HG02610 (cell line): ENCODE measurements around the gene HSPBP1.
"Not testable (repeated sequence)": the region's sequence is repeated elsewhere in the genome, so short reads cannot be mapped to it uniquely, and the experiment has no call there.

ENCODE experiments used
- ATAC-seq: cut with Tn5 transposase; IDR thresholded peaks from one replicate; pipeline ENCODE4 v1.9.1; 2021; ENCODE audit warnings: mild to moderate bottlenecking, moderate library complexity; ENCODE audit not compliant: unreplicated experiment

The HSPBP1 gene

GRCh38 chr19:55279770-55280643 lies at the start of gene HSPBP1:
Gene HSPBP1, minus strand, starts transcription at chr19:55280110. Its CDS starts 502 bp downstream, at chr19:55279608.
- peak; percentile 74 for ATAC-seq

DNA sequence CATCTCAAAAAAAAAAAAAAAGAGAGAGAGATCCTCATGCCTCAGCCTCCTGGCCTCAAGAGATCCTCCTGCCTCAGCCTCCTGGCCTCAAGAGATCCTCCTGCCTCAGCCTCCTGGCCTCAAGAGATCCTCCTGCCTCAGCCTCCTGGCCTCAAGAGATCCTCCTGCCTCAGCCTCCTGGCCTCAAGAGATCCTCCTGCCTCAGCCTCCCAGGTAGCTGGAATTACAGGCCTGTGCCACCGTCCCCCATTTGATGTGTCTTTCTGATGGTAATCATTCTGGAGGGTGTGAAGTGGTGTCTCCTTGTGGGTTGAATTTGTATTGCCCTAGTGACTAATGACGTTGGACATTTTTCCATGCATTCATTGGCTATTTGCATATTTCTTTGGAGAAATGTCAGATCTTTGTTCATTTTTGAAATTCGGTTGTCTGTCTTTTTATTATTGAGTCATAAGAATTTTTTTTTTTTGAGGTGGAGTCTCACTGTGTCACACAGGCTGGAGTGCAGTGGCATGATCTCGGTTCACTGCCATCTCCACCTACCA lies 48.9 kb upstream of the HSPBP1 start:
- not testable (repeated sequence) for ATAC-seq

DNA sequence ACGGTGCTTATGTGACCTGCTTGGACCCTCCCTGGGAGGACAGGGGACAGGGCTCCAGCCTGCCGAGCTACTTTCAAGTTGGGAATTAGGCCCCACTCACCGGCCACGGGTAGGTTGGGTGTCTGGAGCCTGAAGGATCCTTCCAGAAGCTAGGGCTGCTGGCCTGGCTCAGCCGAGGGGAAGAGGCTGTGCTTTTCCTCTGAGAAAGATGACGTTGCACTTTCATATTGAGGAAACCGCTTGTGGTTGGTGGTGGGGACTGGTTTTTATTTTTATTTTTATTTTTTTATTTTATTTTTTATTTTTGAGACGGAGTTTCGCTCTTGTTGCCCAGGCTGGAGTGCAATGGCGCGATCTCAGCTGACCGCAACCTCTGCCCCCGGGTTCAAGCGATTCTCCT lies 45.3 kb upstream of the HSPBP1 start, which contains the start of gene TMEM150B:
Gene TMEM150B, minus strand, starts transcription at position 170 of the 400 bp plus-strand sequence. CDS start 4,305 bp downstream, outside the sequence.
- no peak for ATAC-seq

- no peak for ATAC-seq
These were observed 44.8 kb upstream of the HSPBP1 start for GRCh38 chr19:55324662-55325061.

- ATAC-seq: no peak
These were observed 42.4 kb upstream of the HSPBP1 start for GRCh38 chr19:55322204-55322885.

GRCh38 chr19:55321466-55322137 lies 41.7 kb upstream of the HSPBP1 start:
- no peak for ATAC-seq

DNA sequence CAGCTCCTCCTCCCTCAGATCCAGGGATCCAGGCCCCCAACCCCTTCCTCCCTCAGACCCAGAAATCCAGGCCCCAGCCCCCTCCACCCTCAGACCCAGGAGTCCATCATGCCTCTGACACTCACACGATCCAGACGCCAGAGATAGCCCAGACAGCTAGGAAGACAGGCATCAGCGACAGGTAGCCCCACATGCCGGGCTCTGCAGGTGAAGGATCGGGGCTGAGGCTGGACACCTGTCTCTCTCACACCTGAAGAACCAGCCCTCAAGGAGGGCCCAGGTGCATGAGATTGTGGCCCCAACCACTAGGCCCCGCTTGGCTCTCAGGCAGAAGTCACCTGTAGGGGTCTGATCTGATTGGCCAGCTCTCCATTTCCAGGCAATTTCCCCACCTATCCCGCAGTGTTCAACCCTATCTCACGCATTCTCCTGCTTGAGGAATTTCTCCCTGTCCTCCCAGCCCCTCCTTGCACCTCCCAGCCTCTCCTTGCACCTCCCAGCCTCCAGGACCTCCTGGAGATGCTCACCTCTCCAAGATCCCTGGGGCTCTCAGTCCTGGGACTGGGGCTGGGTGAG lies 41.0 kb upstream of the HSPBP1 start:
- no peak for ATAC-seq

DNA sequence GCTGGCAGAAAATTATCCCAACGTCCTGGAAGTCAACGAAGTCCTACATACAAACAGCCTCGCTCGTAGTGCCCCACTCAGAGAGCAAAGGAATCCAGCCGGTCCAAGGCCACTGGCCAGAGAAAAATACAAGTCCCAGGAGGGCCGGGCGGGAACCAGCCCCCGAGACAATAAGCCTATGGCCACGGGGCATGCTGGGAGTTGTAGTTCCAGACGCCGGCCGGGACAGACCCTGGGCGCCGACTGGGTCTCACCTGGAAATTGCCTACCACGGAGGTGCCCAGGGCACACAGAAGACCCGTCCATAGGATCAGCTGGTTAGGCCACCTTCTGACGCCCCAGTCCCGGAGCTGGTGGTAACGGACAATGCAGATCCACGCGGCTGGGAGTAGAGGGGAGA lies 39.9 kb upstream of the HSPBP1 start:
- no peak for ATAC-seq

DNA sequence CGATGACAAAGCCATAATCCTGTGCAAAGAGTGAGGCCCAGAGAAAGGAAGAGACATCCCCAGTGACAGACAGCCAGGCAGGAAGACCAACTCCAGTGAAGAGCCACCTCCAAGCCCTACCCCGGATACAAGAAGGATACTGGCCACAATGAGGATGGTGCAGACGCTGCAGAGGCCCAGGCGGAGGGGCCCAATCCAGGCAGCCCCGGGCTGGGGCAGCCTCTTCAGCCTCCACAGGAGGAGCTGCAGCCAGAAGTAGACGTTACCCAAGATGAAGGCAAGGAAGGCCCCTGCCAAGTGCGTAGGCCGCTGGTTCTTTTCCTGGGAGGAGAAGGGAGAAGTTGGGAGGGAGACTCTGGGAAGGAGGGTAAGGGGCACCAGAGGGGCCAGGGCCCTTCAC lies 36.7 kb upstream of the HSPBP1 start:
- ATAC-seq: no peak

DNA sequence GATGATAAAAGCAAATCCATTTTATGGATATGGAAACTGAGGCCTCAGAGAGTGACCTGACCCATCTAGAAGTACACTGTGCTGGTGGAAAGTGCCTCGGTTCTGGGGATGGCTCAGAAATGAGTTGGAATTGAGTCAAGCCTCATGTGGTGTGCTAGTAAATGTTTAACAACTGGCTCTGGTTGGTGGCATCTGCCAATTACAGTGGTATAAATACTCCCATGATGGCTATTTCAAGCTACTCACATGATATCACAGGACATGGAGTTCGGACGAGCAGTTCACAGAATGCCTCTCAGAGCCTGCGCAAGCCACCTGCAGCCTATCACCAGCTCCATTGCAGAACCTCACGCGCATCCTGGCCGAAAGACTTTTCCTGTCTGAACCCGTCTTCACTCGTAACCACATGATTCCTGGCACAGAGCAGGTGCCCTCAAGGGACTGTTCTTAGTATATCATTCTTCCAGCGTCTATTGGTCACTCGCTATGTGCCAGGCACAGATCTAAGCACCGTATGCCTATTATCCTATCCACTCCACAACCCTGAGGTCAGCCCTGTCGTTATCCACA lies 36.1 kb upstream of the HSPBP1 start:
- no peak for ATAC-seq

- ATAC-seq: no peak
These were observed 34.5 kb upstream of the HSPBP1 start for GRCh38 chr19:55314396-55314795.

DNA sequence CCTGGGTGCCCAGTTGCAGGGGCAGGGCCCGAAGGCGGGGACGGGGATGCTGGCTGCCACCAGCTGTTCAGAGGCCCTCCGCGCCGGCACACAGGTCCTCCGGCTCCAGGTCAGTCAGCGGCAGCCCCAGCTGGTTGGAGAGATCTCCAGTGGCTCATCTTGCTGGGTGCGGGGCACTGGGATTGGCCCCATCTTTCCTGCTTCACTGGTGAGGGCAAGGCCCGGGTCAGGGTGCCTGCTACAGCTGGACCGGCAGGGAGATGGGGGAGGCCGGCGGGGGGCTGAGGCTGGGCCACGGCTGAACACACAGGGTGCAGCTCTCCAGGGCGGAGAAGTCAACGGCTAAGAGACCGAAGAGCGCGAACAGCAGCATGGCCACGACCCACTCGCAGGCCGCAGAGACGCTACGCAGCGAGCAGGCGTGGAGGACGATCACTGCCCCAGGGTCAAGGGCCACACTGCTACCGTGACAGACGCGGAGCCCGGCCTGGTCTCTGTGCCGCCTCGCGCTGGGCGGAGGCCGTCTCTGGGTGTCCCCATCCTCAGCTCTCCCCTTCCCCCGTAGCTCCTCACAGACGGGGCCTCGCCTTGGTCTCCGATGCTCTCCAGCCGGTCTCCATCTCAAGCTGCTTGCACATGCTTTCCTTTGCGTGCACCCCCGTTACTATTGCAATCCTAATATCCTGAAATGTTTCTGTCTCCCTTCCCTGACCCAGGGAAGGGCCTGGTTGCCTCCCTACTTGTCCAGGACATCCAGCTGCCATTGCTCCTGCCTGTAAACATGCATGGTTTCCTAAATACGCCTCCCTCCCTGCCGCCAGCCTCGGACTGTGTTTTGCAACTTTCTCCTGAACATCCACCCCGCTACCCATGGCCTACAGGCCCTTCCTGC lies 33.0 kb upstream of the HSPBP1 start:
- ATAC-seq: no peak

DNA sequence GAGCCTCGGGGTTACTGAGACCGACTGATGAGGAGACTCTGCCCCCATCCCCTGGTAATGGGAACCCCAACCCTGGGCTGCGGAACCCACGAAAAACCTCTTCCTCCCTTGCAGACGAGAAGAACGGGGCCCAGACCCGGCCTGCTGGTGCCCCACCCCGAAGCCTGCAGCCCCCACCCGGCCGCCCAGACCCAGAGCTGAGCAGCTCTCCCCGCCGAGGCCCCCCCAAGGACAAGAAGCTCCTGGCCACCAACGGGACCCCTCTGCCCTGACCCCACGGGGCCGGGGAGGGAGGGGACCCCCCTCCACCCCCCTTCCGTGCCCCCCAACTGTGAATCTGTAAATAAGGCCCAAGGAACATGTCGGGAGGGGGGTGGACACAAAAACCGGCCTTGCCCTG lies 31.9 kb upstream of the HSPBP1 start:
- no peak for ATAC-seq

- ATAC-seq: no peak
These were observed 31.5 kb upstream of the HSPBP1 start for GRCh38 chr19:55311397-55311796.

- ATAC-seq: no peak
These were observed 30.6 kb upstream of the HSPBP1 start for GRCh38 chr19:55310498-55310897.

GRCh38 chr19:55309448-55309847 lies 29.5 kb upstream of the HSPBP1 start:
- ATAC-seq: no peak

- ATAC-seq: no peak
These were observed 28.4 kb upstream of the HSPBP1 start for GRCh38 chr19:55308281-55308680.

GRCh38 chr19:55306712-55307111 lies 26.8 kb upstream of the HSPBP1 start:
- no peak for ATAC-seq

- ATAC-seq: no peak
These were observed 26.2 kb upstream of the HSPBP1 start for GRCh38 chr19:55305983-55306562.
